Tibial nerve (tissue), 4 donors: Measurements from ENCODE around the gene RTL1. TPM values are rescaled to one million over a fixed set of nuclear protein-coding genes. Genes with fewer than 3 reads are reported as not detected.
A peak's percentile ranks its signal among the peaks of the same experiment; 100 is the strongest.

Experiments used
- DNase-seq, 2 donors: peaks; one replicate each; pipeline ENCODE4 v3.0.0-alpha.2; 2019; ENCODE audit warnings: low spot score in 2 of 2
- H3K27ac ChIP-seq, 4 donors: fragments of 200-600 bp; sonication (generic) in 3 of 4; one replicate each; pipeline ENCODE4 v1.5.1; 2017 to 2019; ENCODE audit warnings: mild to moderate bottlenecking in 1 of 4
- H3K27me3 ChIP-seq, 2 donors: fragments of 200-600 bp; sonication (generic) in 1 of 2; one replicate each; pipeline versions ENCODE4 v1.5.1 to v1.6.0; 2017 to 2019
- H3K36me3 ChIP-seq, 3 donors: fragments of 200-600 bp; sonication (generic); one replicate each; pipeline ENCODE4 v1.5.1; 2018 to 2019
- H3K4me1 ChIP-seq, 4 donors: fragments of 200-600 bp; sonication (generic) in 3 of 4; one replicate each; pipeline ENCODE4 v1.5.1; 2017 to 2019
- H3K4me3 ChIP-seq, 4 donors: fragments of 200-600 bp; sonication (generic) in 3 of 4; one replicate each; pipeline ENCODE4 v1.5.1; 2017 to 2019; ENCODE audit warnings: mild to moderate bottlenecking in 1 of 4, moderate library complexity in 1 of 4
- H3K9me3 ChIP-seq, 4 donors: fragments of 200-600 bp; sonication (generic) in 3 of 4; one replicate each; pipeline ENCODE4 v1.5.1; 2017 to 2019
- CTCF ChIP-seq, 5 experiments: fragments of 200-600 bp in 3 of 5; fragments of 450-650 bp in 2 of 5; sonication (generic) in 3 of 5; IDR thresholded peaks; one replicate each; pipeline ENCODE4 v1.5.1; 2016 to 2019; ENCODE audit warnings: antibody characterized with exemption in 5 of 5, mild to moderate bottlenecking in 3 of 5, moderate library complexity in 2 of 5
- EP300 ChIP-seq, 2 donors: sonication (generic); formaldehyde crosslinking; IDR thresholded peaks; one replicate each; pipeline ENCODE4 v1.6.1; 2017; ENCODE audit warnings: antibody characterized with exemption in 2 of 2, mild to moderate bottlenecking in 1 of 2
- POLR2A ChIP-seq, 2 donors: fragments of 450-650 bp; IDR thresholded peaks; one replicate each; pipeline ENCODE4 v1.6.1; 2017; ENCODE audit warnings: antibody characterized with exemption in 2 of 2, mild to moderate bottlenecking in 2 of 2, moderate library complexity in 2 of 2
- WGBS, 2 donors: methylation state at CpG; one replicate each; pipeline ENCODE4 v1.1.5; 2018; 5-methylcytosine and 5-hydroxymethylcytosine counted together
- small RNA-seq: library from RNA; depleted of rRNA; stranded (forward); fragments of <200 nt; gene quantifications from one replicate; pipeline ENCODE3, GENCODE V24; 2016
- total RNA-seq, 4 donors: library from RNA; depleted of rRNA; stranded (reverse); fragments of >200 nt; gene quantifications; one replicate each; pipeline ENCODE4 v1.1.0, GENCODE V29; 2016

Gene RTL1
- total RNA-seq, 4 donors from 2014 or later = not detected

DNA sequence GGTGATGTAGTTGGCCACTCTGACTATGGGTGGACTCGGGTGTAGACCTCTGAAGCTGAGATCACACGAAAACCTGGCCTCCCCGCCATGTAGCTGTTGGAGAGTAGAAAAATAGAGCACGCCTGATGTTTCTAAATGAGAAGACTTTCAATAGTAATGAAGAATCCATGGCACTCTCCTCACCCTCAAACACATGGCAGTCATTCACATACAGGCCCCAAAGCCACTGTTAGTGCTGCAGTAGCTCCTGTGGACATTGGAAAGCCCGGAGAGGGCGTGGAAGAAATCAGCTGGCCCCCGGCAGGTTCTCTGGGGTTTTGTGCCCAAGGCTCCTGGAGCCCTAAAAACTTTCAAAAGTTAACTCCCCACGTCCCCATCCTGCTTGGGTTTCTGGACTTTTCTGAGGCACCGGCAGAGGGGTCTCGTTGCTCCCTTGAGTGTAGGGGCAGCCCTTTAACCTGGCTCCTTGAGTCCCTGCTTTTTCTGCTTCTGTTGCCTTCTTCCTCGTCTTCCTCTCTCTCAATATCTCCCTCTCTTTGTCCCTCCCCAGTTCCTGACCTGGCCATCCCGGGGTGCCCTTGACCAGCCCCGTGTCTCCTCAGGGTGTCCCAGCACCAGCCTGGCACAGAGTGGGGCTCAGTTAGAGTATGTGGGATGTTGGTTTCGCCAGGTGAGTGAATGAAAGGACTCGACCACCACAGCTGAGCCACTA is 69.3 kb downstream of the RTL1 start:
- H3K4me1 ChIP-seq = peaks cover 0 to 4% (median 0%) of the 10 kb centered on the region in 4 donors
- H3K36me3 ChIP-seq = peaks cover 0 to 4% (median 0%) of the 10 kb centered on the region in 3 donors
- H3K9me3 ChIP-seq = no peaks in the 10 kb centered on the region
- no peak for DNase-seq
- H3K27ac ChIP-seq = no peak overlapping the region
- peaks cover 0 to 4% of the 10 kb centered on the region in 2 donors for H3K27me3 ChIP-seq
- TF ChIP-seq POLR2A (IDR thresholded peaks at IDR 0.05) = no peak
- TF ChIP-seq EP300 (IDR thresholded peaks at IDR 0.05) = no peak
- TF ChIP-seq CTCF (IDR thresholded peaks at IDR 0.05) = no peak
- WGBS, 2 donors = 92% methylated on average over 15 of the region's 15 CpGs
- no peak overlapping the region for H3K4me3 ChIP-seq

DNA sequence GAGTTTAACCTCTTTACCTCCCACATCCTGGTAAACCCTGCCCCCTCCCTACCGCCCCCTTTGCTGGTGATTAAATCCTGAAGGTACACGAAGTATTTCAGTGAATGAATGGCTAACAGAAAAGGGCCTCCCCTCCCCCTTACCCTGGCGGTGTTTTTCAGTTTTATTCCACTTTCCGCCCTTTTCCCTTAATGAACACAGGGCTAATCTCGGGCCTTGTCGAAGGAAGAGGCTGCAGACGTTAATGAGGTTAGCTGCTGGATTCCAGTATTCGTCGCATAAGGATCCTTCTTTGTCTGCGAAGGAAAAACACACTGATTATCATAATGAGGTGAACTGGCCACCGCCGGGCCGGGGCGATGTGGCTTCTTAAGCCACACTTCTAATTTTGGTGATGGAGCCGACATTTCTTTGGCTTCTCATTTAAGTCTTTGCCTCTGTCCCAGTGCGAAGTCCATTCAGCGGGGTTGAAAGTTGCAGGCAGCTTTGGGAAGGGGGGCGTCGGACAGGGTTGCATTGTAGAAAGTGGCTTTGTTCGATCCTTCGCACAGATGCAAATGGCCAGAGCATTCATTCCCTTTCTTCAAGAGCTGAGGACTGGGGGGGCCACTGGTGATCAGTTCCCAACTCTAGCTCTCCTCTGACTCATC is 71.1 kb downstream of the RTL1 start:
- 60 to 63% methylated on average over 21 of the region's 21 CpGs for WGBS, 2 donors
- TF ChIP-seq EP300 (IDR thresholded peaks at IDR 0.05) = no peak
- no peak for TF ChIP-seq CTCF (IDR thresholded peaks at IDR 0.05)
- no peak for TF ChIP-seq POLR2A (IDR thresholded peaks at IDR 0.05)
- no peak for DNase-seq
- Histone ChIP-seq H3K27ac (no peak overlapping the region), H3K4me1 (no peaks in the 10 kb centered on the region), H3K36me3 (peaks cover 0 to 4% (median 0%) of the 10 kb centered on the region in 3 donors), H3K27me3 (peaks cover 0 to 11% of the 10 kb centered on the region in 2 donors), H3K4me3 (no peak overlapping the region), H3K9me3 (peaks cover 0 to 11% (median 0%) of the 10 kb centered on the region in 4 donors)

- Histone ChIP-seq H3K4me1 (no peaks in the 10 kb centered on the region), H3K36me3 (no peaks in the 10 kb centered on the region), H3K27me3 (peaks cover 0 to 26% of the 10 kb centered on the region in 2 donors), H3K9me3 (peaks cover 0 to 25% (median 0%) of the 10 kb centered on the region in 4 donors), H3K4me3 (no peak overlapping the region), H3K27ac (no peak overlapping the region)
- TF ChIP-seq POLR2A (IDR thresholded peaks at IDR 0.05) (no peak), CTCF (IDR thresholded peaks at IDR 0.05) (no peak), EP300 (IDR thresholded peaks at IDR 0.05) (no peak)
- no peak for DNase-seq
- 74 to 76% methylated on average over 8 of the region's 8 CpGs for whole genome bisulfite sequencing, 2 donors
Observed at GRCh38 chr14:100830681-100831080, 72.8 kb downstream of the RTL1 start.

Small RNAs within 50 kb of the gene (small RNA-seq; reads per million reads assigned to genes)
- gene MIR127 = not detected
- not detected for gene MIR136
- gene MIR337 = 0.28 reads per million
- gene MIR370 = 2.2 reads per million, percentile 65 among the genes with 10 or more reads in this experiment
- not detected for gene MIR431
- gene MIR432 = not detected
- not detected for gene MIR433
- gene MIR493 = 0.94 reads per million, percentile 10 among the genes with 10 or more reads in this experiment
- not detected for gene RF02145
- gene SNORD112 = 1.0 reads per million, percentile 19 among the genes with 10 or more reads in this experiment
- not detected for gene SNORD113-1
- gene SNORD113-2 = not detected
- gene SNORD113-3 = 39.5 reads per million, percentile 94 among the genes with 10 or more reads in this experiment
- 13.3 reads per million, percentile 91 among the genes with 10 or more reads in this experiment for gene SNORD113-4
- 107 reads per million, percentile 96 among the genes with 10 or more reads in this experiment for gene SNORD113-5
- gene SNORD113-6 = 204 reads per million, percentile 97 among the genes with 10 or more reads in this experiment
- gene SNORD113-7 = 199 reads per million, percentile 96 among the genes with 10 or more reads in this experiment
- gene SNORD113-8 = 7,122 reads per million, percentile 99 among the genes with 10 or more reads in this experiment
- gene SNORD113-9 = 82.1 reads per million, percentile 95 among the genes with 10 or more reads in this experiment
- gene SNORD114-1 = 1,389 reads per million, percentile 99 among the genes with 10 or more reads in this experiment
- not detected for gene SNORD114-2
- 683 reads per million, percentile 98 among the genes with 10 or more reads in this experiment for gene SNORD114-3

Other genes starting within 250 kb of the RTL1 start
- gene DLK1, start 176.8 kb downstream of the RTL1 start, total RNA-seq = not detected
- 100 to 1,000 TPM; 101 to 177 (median 167) TPM for gene MEG3, start 77.6 kb downstream of the RTL1 start, total RNA-seq